ENCODE measurements around the gene UIMC1.

UIMC1 gene

GRCh38 chr5:176927562-176927961 is 79.0 kb downstream of the UIMC1 start:
- no peaks in the 10 kb centered on the region; the same call in 1 of the 2 replicates for H3K4me1 ChIP-seq
- H3K4me3 ChIP-seq = no peak overlapping the region
- no peaks in the 10 kb centered on the region for H3K9me3 ChIP-seq
- 0 out of 2 replicates have a peak, but pooled peaks cover 4% of the 10 kb centered on the region for H3K36me3 ChIP-seq (replicated peaks)
- H3K27me3 ChIP-seq (ENCODE audit: low read depth) = no peaks in the 10 kb centered on the region
- DNase-seq (ENCODE audit: low spot score in 2 of 2) = no peak
- in situ Hi-C loops (cut with MboI; ENCODE audit: low sequenced_read_pairs) = no loop called here

- DNase-seq (ENCODE audit: low spot score in 2 of 2) = no peak
- no peaks in the 10 kb centered on the region for H3K36me3 ChIP-seq (replicated peaks)
- in situ Hi-C loops (cut with MboI; ENCODE audit: low sequenced_read_pairs) = no loop called here
Observed at GRCh38 chr5:176922817-176923216, 83.8 kb downstream of the UIMC1 start.

GRCh38 chr5:176921714-176922113 is 84.9 kb downstream of the UIMC1 start:
- H3K27me3 ChIP-seq (ENCODE audit: low read depth) = no peaks in the 10 kb centered on the region
- no peaks in the 10 kb centered on the region; the same call in 1 of the 2 replicates for H3K4me1 ChIP-seq
- no peaks in the 10 kb centered on the region for H3K36me3 ChIP-seq (replicated peaks)
- in situ Hi-C loops (cut with MboI; ENCODE audit: low sequenced_read_pairs) = no loop called here
- H3K9me3 ChIP-seq = no peaks in the 10 kb centered on the region
- H3K4me3 ChIP-seq = no peak overlapping the region
- DNase-seq (ENCODE audit: low spot score in 2 of 2) = no peak

More at GRCh38 chr5:176922817-176923216, 83.8 kb downstream of the UIMC1 start:
- Histone ChIP-seq H3K9me3 (no peaks in the 10 kb centered on the region), H3K27me3 (ENCODE audit: low read depth) (no peaks in the 10 kb centered on the region), H3K4me3 (no peak overlapping the region), H3K4me1 (no peaks in the 10 kb centered on the region; the same call in 1 of the 2 replicates)

- Histone ChIP-seq H3K36me3 (replicated peaks) (no peaks in the 10 kb centered on the region), H3K4me3 (no peak overlapping the region), H3K9me3 (no peaks in the 10 kb centered on the region), H3K4me1 (no peaks in the 10 kb centered on the region), H3K27me3 (ENCODE audit: low read depth) (no peaks in the 10 kb centered on the region)
- no peak for DNase-seq (ENCODE audit: low spot score in 2 of 2)
- in situ Hi-C loops (cut with MboI; ENCODE audit: low sequenced_read_pairs) = no loop called here
Observed at GRCh38 chr5:176918613-176919012, 88.0 kb downstream of the UIMC1 start.

- H3K4me3 ChIP-seq = no peak overlapping the region
- in situ Hi-C loops (cut with MboI; ENCODE audit: low sequenced_read_pairs) = no loop called here
- no peaks in the 10 kb centered on the region for H3K9me3 ChIP-seq
- H3K36me3 ChIP-seq (replicated peaks) = no peaks in the 10 kb centered on the region
- DNase-seq (ENCODE audit: low spot score in 2 of 2) = no peak
- H3K4me1 ChIP-seq = no peaks in the 10 kb centered on the region
- no peaks in the 10 kb centered on the region for H3K27me3 ChIP-seq (ENCODE audit: low read depth)
Observed at GRCh38 chr5:176916337-176916736, 90.2 kb downstream of the UIMC1 start.

- in situ Hi-C loops (cut with MboI; ENCODE audit: low sequenced_read_pairs) = no loop called here
- Histone ChIP-seq H3K9me3 (no peaks in the 10 kb centered on the region), H3K36me3 (replicated peaks) (no peaks in the 10 kb centered on the region), H3K27me3 (ENCODE audit: low read depth) (no peaks in the 10 kb centered on the region), H3K4me1 (no peaks in the 10 kb centered on the region), H3K4me3 (no peak overlapping the region)
- no peak for DNase-seq (ENCODE audit: low spot score in 2 of 2)
Observed at GRCh38 chr5:176915906-176916305, 90.7 kb downstream of the UIMC1 start.

GRCh38 chr5:176912115-176912514 is 94.5 kb downstream of the UIMC1 start:
- no peaks in the 10 kb centered on the region for H3K27me3 ChIP-seq (ENCODE audit: low read depth)
- H3K36me3 ChIP-seq (replicated peaks) = peaks cover 12% of the 10 kb centered on the region
- in situ Hi-C loops (cut with MboI; ENCODE audit: low sequenced_read_pairs) = no loop called here
- no peaks in the 10 kb centered on the region for H3K9me3 ChIP-seq
- H3K4me3 ChIP-seq = no peak overlapping the region
- no peak for DNase-seq (ENCODE audit: low spot score in 2 of 2)
- no peaks in the 10 kb centered on the region for H3K4me1 ChIP-seq

GRCh38 chr5:176908675-176909368 is 97.8 kb downstream of the UIMC1 start:
- H3K36me3 ChIP-seq (replicated peaks) = peaks cover 36% of the 10 kb centered on the region
- in situ Hi-C loops (cut with MboI; ENCODE audit: low sequenced_read_pairs) = no loop called here
- no peaks in the 10 kb centered on the region for H3K9me3 ChIP-seq
- no peak for DNase-seq (ENCODE audit: low spot score in 2 of 2)
- no peaks in the 10 kb centered on the region for H3K27me3 ChIP-seq (ENCODE audit: low read depth)
- H3K4me1 ChIP-seq = no peaks in the 10 kb centered on the region
- H3K4me3 ChIP-seq = no peak overlapping the region

- Histone ChIP-seq H3K27me3 (ENCODE audit: low read depth) (no peaks in the 10 kb centered on the region), H3K36me3 (replicated peaks) (peaks cover 42% of the 10 kb centered on the region), H3K4me1 (no peaks in the 10 kb centered on the region), H3K4me3 (no peak overlapping the region), H3K9me3 (no peaks in the 10 kb centered on the region)
- in situ Hi-C loops (cut with MboI; ENCODE audit: low sequenced_read_pairs) = no loop called here
- no peak for DNase-seq (ENCODE audit: low spot score in 2 of 2)
Observed at GRCh38 chr5:176906796-176907195, 99.8 kb downstream of the UIMC1 start.

- DNase-seq (ENCODE audit: low spot score in 2 of 2) = no peak
- no peaks in the 10 kb centered on the region for H3K27me3 ChIP-seq (ENCODE audit: low read depth)
- no peaks in the 10 kb centered on the region for H3K4me1 ChIP-seq
- peaks cover 42% of the 10 kb centered on the region for H3K36me3 ChIP-seq (replicated peaks)
- no peaks in the 10 kb centered on the region for H3K9me3 ChIP-seq
- in situ Hi-C loops (cut with MboI; ENCODE audit: low sequenced_read_pairs) = no loop called here
- no peak overlapping the region for H3K4me3 ChIP-seq
Observed at GRCh38 chr5:176906126-176906525, 100.5 kb downstream of the UIMC1 start.

GRCh38 chr5:176904276-176904675 is 102.3 kb downstream of the UIMC1 start:
- Histone ChIP-seq H3K36me3 (replicated peaks) (peaks cover 42% of the 10 kb centered on the region), H3K27me3 (ENCODE audit: low read depth) (no peaks in the 10 kb centered on the region), H3K4me3 (no peak overlapping the region), H3K4me1 (no peaks in the 10 kb centered on the region), H3K9me3 (no peaks in the 10 kb centered on the region)
- DNase-seq (ENCODE audit: low spot score in 2 of 2) = no peak
- in situ Hi-C loops (cut with MboI; ENCODE audit: low sequenced_read_pairs) = no loop called here

GRCh38 chr5:176902911-176903664 is 103.5 kb downstream of the UIMC1 start:
- no peaks in the 10 kb centered on the region for H3K27me3 ChIP-seq (ENCODE audit: low read depth)
- in situ Hi-C loops (cut with MboI; ENCODE audit: low sequenced_read_pairs) = no loop called here
- H3K9me3 ChIP-seq = no peaks in the 10 kb centered on the region
- no peak for DNase-seq (ENCODE audit: low spot score in 2 of 2)
- H3K36me3 ChIP-seq (replicated peaks) = peaks cover 39% of the 10 kb centered on the region
- no peaks in the 10 kb centered on the region for H3K4me1 ChIP-seq
- no peak overlapping the region for H3K4me3 ChIP-seq

GRCh38 chr5:176902102-176902814 is 104.3 kb downstream of the UIMC1 start:
- peaks cover 32% of the 10 kb centered on the region for H3K36me3 ChIP-seq (replicated peaks)
- no peaks in the 10 kb centered on the region for H3K4me1 ChIP-seq

More at GRCh38 chr5:176902102-176902814, 104.3 kb downstream of the UIMC1 start:
- H3K4me3 ChIP-seq = no peak overlapping the region
- H3K9me3 ChIP-seq = no peaks in the 10 kb centered on the region
- H3K27me3 ChIP-seq (ENCODE audit: low read depth) = no peaks in the 10 kb centered on the region
- in situ Hi-C loops (cut with MboI; ENCODE audit: low sequenced_read_pairs) = no loop called here
- DNase-seq (ENCODE audit: low spot score in 2 of 2) = no peak
